Fibroblast of skin of scalp (primary cell): Measurements from ENCODE around the gene RAP1GDS1.
A peak's percentile ranks its signal among the peaks of the same experiment; 100 is the strongest.
"Not testable (repeated sequence)": the region's sequence is repeated elsewhere in the genome, so short reads cannot be mapped to it uniquely, and the experiment has no call there.

ENCODE experiments used
- DNase-seq: peaks from one replicate; pipeline ENCODE4 v3.0.0-alpha.2; 2013

Gene RAP1GDS1

DNA sequence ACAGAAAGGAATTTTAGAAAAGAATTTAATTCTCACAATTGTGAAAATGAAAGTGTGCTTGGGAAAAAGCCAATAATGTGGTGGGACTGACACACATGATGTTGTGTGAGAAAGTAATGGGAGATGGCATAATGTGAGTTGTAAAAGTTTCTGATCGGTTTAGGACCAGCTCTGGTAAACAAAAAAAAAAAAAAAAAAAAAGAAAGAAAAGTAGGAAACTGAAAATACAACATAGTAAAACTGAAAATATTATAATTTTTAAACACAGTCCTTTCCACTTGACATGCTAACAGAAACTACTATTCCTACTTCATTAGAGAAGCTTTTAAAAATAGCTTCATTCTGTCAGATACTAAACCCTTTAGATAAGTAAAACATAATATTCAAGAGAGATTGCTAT is 28.2 kb downstream of the RAP1GDS1 start:
- DNase-seq: peak; percentile 48

DNA sequence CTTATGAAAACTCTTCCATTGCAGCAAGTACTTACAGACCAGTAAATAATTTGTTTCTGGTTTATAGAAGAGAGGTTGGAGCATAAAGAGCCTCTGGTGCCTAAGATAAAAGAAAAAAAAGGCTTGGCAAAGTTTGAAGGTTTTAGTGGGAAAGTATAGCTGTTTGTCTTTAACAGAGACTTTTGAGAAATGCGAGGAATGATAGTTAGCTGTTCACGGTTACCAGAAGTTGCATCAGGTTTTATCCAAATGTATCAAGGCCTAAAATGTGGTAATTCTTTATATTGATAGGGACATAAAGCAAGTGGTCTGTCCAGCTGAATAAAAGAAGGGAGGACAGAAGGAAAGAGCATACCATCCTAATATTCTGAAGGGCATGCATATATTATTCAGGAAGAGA is 29.3 kb downstream of the RAP1GDS1 start:
- peak; percentile 95 for DNase-seq

DNA sequence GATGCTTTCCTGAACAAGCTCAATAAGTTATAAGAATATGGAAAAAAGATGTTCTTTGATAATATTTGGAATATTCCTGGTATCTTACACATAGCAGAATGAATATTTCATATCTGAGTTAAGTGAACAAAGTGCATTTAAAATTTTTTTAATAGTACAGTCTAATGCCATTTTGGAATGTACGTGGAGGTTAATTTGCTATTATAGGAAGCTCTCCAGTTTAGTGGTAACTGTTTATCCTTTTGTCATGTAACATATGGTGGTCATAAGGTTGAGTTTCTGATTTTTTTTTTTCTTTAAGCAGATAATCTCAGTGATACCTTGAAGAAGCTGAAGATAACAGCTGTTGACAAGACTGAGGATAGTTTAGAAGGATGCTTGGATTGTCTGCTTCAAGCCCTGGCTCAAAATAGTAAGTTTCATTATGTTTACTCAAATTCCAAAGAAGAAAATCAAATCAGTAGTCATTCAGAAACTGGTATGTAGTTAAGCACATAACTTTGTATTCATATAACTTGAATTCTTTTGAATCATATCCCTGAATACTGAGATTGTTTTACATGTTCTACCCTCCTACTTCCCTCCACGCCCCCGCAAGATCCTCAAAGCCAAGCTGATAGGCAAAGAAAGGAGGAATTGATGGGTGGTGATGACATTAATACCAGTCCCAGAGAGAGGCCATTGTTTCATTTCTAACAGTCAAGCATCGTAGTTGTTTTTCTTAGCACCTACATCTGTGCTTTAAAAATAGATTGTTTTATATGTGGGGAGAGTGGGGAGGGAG is 32.1 kb downstream of the RAP1GDS1 start:
- peak; percentile 61 for DNase-seq

DNA sequence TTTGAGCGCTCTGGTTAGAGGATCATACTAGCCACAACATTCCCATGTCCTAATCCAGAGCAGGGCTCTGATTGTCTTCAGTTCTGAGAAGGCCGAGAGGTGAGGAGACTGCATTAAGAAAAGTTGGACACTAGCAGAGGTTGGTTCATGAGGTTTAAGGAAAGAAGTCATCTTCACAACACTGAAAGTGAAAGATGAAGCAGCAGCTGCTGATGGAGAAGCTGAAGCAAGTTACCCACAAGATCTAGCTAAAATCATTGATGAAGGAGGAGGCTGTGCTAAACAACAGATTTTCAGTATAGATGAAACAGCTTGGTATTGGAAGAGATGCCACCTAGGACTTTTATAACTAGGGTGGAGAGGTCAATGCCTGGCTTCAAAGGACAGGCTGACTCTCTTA is 36.8 kb downstream of the RAP1GDS1 start:
- DNase-seq: no peak

DNA sequence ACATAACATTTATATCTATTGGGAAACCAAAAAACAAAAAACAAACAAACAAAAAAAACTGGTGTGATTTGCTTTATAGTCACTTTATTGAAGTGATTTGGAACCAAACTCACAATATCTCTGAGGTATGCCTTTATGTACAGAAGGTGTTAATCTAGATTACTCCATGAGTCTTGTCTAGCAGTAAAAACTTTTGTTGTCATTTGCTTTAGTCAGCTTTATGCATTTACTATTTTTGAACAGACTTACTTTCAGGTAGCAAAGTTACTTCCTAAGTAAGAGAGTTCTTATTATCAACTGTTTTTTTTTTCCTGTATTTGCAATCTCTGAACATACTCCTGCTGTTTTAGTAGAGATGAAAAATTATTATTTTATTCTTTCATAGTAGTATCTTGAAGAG is 39.5 kb downstream of the RAP1GDS1 start:
- DNase-seq: no peak

DNA sequence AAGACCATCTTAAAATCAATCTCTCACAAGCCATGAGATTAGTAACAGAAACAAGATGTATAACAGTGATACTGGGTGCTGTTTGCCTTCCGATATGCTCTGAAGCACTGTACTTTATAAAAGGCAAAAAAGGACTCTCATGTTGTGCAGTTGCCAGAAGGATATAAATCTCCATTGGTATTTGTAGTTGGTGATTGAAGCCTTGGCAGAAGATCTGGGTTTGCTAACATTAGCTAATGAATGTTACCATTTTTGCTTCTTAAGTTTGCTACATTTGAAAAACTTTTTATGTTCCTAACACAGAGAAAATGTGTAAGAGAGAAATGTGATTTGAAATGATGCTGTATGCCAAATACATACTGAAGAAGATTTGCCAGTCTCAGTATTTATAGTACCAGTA is 44.4 kb downstream of the RAP1GDS1 start:
- no peak for DNase-seq

DNA sequence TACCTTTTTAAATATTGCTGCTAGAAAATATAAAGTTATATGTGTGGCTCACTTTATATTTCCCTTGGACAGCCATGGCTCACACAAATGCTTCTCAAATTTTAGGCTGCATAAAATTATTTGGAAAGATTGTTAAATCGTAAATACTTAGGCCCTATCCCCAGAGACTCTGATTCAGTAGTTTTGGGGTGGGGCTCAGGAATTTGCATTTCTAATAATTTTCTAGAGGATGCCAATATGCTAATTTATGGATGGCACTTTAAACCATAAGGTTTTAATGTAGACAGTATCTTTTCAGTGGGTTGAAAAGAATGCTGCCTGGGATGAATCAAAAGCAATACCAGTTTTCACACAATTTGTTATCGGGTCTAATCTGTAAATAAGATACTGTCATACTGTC is 49.7 kb downstream of the RAP1GDS1 start:
- peak; percentile 6 for DNase-seq

DNA sequence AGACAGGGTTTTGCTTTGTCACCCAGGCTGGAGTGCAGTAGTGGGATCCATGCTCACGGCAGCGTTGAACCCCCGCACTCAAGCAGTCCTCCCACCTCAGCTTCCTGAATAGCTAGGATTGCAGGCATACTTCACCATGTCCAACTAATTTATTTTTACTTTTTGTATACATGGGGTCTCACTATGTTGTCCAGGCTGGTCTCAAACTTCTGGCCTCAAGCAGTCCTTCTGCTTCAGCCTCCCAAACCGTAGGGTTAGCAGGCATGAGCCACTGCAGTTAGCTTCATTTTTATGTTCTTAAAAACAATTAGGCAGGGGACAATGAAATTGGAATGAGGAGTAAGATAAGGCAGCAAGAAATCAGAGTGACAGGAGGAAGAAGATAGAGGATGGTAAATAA is 50.5 kb downstream of the RAP1GDS1 start:
- no peak for DNase-seq

DNA sequence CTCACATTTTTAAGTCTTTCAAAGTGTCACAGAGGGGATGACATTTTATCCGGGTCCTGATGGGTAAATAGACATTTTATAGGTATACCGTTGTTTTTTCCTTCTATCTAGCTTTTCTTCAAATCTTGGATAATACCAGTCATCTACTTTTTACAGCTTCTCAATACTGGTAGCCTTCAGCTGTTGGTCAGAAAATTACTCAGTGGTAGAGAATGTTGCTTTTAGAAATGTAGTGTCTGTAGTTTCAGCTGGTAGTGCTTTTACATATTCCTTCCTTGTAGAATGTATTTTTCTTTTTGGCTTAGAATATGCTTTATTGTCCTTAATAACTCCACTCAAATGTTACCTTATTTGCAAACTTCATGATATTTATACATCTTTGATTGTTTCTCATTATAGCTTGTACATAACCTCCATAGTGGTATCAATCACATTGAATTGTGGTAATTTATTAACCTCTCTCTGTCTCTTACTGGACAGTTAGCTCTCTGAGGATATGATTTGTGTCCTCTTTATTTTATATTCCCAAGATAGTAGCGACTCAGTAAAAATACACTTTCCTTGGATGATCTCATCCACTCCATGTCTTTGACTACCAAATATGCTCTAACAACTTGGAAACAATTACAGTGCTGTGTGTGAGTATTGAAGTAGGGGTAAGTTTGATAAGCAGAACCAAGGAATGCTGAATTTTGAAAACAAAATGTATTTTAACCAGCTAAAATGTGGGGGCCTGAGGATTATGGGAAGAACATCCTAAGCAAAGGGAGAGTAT is 53.8 kb downstream of the RAP1GDS1 start:
- peak; percentile 44 for DNase-seq

DNA sequence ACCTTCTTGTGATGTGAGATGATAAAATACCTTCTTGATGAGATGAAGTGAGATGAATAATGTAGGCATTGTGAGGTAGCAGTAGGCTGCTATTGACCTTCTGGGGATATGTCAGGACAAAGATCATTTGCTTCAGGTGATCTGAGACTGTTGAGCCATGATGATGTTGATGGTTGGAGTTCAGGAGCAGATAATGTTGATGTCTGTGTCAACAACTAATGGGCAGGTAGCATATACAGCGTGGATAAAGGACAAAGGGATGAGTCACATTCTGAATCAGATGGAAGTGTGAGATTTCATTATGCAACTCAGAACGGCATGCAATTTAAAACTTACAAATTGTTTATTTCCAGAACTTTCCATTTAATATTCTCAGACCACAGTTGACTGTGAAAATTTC is 57.3 kb downstream of the RAP1GDS1 start:
- DNase-seq: no peak

DNA sequence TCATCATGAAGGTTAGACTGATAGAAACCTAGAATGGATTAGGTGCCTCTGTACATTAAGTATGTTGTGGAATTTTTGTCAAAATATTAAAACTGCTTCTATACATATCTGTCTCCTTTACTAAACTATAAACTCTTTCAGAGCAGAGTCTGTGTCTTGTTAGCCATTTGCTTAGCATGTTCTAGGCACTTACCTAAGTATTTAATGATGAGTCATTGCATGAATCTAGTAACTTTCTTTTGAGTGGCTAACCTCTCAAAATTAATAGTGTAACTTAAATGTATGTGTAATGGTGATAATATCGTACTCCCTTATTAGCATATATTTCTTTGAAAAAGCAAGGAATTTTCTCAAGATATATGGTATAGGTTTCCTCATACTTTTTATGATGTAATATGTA is 57.8 kb downstream of the RAP1GDS1 start:
- DNase-seq: no peak

DNA sequence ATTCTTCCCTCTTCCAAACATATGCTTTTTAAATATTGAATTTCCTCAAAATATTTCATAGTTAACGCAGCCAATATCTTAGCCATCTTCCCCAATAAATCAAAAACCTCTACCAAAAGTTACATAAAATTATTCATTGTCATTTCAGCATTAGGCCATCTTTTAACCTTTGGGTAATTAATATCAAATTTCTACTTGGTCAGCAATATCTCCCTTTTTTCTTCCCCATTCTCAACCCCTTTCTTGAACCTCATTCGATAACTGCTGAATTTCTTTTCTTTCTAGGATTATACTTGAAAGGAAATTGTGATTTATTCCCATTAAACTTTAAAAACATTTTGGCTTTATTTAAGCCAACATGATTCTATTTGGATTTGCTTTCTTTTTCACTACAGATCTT is 65.0 kb downstream of the RAP1GDS1 start:
- no peak for DNase-seq

DNA sequence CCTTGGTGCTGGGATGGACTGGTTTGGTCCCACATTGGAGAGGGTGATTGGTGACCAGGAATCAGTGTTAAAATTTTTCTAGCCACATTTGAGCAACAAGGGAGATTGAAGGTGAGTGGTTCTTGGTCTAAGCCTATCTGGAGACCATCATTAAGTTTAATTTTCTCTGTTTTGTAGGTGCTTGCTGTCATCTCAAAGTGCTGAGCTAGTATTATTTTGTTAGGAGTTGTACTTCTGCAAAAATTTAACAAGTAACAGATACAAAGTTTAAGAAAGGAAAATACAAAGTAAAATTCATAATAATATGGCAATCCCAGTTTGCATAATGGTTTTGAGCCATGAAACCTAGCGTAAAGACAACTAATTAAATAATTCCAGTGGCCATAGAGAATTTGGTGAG is 66.5 kb downstream of the RAP1GDS1 start:
- DNase-seq: no peak

DNA sequence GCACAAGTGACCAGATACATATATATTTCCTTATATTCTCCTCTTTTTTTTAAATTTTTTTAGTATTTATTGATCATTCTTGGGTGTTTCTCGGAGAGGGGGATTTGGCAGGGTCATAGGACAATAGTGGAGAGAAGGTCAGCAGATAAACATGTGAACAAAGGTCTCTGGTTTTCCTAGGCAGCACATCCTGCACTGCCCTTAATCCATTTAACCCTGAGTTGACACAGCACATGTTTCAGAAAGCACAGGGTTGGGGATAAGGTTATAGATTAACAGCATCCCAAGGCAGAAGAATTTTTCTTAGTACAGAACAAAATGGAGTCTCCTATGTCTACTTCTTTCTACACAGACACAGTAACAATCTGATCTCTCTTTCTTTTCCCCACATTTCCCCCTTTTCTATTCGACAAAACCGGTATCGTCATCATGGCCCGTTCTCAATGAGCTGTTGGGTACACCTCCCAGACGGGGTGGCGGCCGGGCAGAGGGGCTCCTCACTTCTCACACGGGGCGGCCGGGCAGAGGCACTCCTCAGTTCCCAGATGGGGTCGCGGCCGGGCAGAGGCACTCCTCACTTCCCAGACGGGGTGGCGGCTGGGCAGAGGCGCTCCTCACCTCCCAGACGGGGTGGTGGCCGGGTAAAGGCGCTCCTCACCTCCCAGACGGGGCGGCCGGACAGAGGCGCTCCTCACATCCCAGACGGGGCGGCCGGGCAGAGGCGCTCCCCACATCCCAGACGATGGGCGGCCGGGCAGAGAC is 68.9 kb downstream of the RAP1GDS1 start:
- not testable (repeated sequence) for DNase-seq

DNA sequence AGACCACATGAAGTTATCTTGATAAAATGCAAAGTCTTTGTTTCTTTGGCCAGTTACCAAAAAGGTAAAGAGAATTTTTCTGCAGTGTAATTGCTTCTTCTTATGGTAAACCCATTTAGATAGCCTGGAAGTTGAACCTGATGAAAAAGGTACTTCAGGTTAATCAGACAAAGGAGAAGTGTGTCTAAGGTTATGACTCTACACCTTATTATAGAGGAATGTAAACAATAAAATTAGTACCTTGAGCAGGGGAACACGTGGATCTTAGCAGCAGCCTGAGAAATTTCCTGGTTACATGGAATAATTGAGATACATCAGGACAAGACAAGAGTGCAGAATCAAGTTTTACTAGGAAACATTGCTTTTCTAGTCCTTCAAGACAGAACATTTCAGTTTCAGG is 70.8 kb downstream of the RAP1GDS1 start:
- no peak for DNase-seq

DNA sequence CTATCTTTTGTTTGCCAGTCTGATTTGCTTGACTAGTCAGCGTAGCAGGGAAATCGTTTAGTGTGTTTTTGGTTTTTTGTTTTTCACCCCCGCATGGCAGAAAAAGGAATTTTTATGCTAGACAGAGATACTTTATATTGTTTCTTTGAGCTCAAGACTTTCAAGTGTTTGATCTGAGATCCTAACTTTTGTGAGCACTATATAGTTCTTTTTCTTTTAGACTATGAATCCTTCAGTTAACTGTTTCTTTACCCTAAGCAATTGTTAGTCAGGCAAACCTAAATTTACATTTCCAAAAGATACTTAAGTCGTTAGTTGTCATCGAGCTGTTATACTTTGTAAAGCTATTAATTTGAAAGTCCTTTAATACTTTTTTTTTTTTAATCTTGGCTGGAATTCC is 73.3 kb downstream of the RAP1GDS1 start:
- no peak for DNase-seq

DNA sequence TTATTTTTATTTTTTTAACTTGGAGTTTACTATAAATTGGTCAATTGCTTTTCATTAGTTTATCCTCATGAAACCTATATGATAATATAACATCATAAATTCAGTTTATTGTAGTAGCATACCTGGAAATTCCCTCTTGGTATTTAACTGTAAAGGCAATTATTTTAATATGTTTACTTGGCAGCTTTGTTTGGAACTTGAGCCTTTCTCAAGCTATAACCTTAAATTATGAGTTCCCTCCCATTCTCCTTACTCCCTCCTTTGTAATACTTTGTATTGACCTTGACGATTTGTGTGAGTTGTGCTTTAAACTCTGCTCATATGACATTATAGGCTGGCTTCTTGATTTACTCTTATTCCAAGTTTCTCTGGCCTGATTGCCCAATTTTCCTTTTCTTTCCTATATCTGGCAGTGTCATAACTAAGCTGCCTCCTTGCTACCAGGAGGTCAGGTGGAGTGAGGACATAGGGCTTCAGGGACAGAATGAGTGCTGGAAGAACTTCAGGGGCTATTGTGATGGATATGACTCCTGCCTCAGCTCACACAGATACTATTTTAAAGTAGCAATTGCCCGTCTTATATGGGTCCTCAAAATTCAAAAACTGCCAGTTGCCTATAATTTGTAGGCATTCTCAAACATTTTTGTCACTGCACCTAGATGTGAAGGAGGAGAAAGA is 77.7 kb downstream of the RAP1GDS1 start:
- DNase-seq: no peak

DNA sequence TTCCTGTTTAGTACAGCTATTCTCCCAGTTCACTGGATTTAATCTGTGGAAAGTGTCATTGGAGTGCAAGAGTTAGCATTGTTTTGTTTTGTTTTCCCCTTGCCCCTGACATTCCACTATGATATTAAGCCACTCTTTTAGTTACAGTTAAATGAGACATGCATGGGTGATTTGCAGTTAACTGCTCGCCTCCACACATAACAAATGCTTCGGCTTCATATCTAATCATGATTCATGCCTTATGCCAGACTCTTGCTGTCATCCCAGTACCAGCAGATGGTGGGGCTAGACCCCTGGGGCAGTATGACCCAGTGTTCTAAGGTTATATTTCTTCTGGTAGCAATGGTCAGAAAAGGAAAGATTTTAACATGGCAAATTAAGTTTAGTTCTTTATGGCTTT is 80.1 kb downstream of the RAP1GDS1 start:
- DNase-seq: peak; percentile 49

DNA sequence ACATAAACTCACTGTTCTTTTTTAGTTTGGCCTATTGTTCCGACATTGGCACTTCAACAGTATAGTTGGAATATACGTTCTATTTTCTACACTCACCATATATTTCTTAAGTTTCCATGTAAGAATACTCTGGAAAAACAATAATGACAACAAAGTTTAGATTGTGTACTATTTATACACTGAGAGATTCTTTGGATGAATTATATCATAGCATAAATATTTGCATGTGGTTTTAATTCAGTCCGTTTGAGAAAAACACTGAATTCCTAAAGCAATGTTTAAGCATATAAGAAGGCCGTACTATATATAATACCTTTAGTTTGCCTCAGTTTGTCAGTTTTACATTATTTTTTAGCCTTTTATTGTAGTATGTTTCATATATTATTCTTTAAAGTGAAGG is 82.4 kb downstream of the RAP1GDS1 start:
- peak; percentile 45 for DNase-seq

DNA sequence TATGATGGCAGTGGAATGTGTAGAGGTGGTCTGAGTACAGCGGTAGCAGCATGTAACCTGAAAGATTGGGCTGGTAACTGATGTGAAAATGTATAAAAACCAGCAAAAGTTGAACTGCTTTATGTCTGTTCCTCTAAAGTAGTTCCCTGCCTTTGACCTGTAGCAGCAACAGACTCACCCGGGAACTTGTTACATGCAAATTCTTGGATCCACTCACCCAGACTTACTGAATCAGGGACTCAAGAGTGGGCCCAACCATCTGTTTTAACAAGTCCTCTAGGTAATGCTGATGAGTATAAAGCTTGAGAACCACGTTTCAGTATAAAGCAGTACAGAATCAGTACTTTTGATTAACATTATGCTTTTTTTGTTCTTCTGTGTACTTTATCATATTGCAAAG is 84.7 kb downstream of the RAP1GDS1 start:
- no peak for DNase-seq

DNA sequence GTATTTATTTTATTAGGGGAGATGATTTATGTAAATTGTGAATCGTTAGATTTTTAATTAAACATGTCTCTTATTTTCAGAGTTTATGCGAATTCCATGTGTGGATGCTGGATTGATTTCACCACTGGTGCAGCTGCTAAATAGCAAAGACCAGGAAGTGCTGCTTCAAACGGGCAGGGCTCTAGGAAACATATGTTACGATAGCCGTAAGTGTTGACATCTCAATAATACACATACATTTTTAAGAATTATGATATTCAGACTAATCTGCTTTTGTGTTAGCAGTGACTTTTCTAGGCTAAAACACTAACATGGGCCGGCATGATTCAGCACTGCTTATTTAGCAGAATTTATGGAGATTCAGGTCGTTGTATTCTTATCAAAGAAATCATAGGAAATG is 91.2 kb downstream of the RAP1GDS1 start:
- DNase-seq: peak; percentile 1

DNA sequence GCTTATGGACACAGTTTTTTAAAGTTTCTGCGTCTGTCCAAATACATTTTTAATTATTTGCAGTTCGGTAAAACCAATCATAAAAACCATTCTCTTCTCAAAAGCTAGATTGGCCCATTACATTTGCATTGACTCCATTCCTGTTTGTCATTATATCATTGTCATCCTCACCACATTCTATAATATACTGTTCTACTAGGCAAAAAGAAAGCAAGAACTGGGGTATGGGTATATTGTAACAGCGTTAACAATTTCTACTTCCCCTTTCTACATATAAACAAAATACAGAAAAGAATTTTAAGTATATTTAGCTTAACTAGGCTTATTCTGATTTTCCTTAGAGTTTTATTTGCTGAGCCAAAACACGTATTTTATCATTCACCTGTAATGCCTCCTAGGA is 91.8 kb downstream of the RAP1GDS1 start:
- no peak for DNase-seq
